ENCODE results near the gene DLX3.

DLX3 gene

GRCh38 chr17:50023520-50023919 lies 28.5 kb upstream of the DLX3 start:
- no peak for DNase-seq

- no peak for DNase-seq
These were observed 27.6 kb upstream of the DLX3 start for GRCh38 chr17:50022463-50023130.

- no peak for DNase-seq
These were observed 26.8 kb upstream of the DLX3 start for GRCh38 chr17:50021681-50022370.

GRCh38 chr17:50020841-50021599 lies 26.0 kb upstream of the DLX3 start:
- DNase-seq, result no peak

- no peak for DNase-seq
These were observed 23.9 kb upstream of the DLX3 start for GRCh38 chr17:50018909-50019308.

GRCh38 chr17:50015146-50015545 lies 20.1 kb upstream of the DLX3 start:
- DNase-seq, result no peak

GRCh38 chr17:50014471-50015088 lies 19.6 kb upstream of the DLX3 start:
- DNase-seq, result no peak

GRCh38 chr17:50013079-50013478 lies 18.1 kb upstream of the DLX3 start:
- no peak for DNase-seq

- DNase-seq, result no peak
These were observed 14.3 kb upstream of the DLX3 start for GRCh38 chr17:50009282-50009681.

- no peak for DNase-seq
These were observed 8.9 kb upstream of the DLX3 start for GRCh38 chr17:50003911-50004310.

GRCh38 chr17:49998836-49999511 lies 4.0 kb upstream of the DLX3 start:
- no peak for DNase-seq

GRCh38 chr17:49997773-49998703 lies 3.0 kb upstream of the DLX3 start:
- DNase-seq, result peak; percentile 81

- no peak for DNase-seq
These were observed 2.3 kb upstream of the DLX3 start for GRCh38 chr17:49997301-49997650.

- DNase-seq, result peak; percentile 45
These were observed 1.7 kb upstream of the DLX3 start for GRCh38 chr17:49996495-49997300.

- no peak for DNase-seq
These were observed 1.1 kb upstream of the DLX3 start for GRCh38 chr17:49996121-49996494.

- DNase-seq, result no peak
These were observed 654 bp downstream of the DLX3 start for GRCh38 chr17:49994085-49995054.

GRCh38 chr17:49993423-49994060 lies 1.5 kb downstream of the DLX3 start:
- DNase-seq, result no peak

- DNase-seq, result no peak
These were observed 2.0 kb downstream of the DLX3 start for GRCh38 chr17:49992933-49993422.

All from CD4-positive, alpha-beta T cell treated with Interleukin-15 for 1 hour (primary cell).